Spinal cord (tissue), 10 donors: ENCODE data around the gene FKBP2. TPM values are rescaled to one million over a fixed set of nuclear protein-coding genes. Genes with fewer than 3 reads are reported as not detected.

ENCODE experiments used
- DNase-seq, 6 donors: peaks; one replicate each; pipeline versions ENCODE4 v3.0.0 to v3.0.0-alpha.2; 2013 to 2015; ENCODE audit warnings: low spot score in 6 of 6, low read depth in 4 of 6
- H3K27ac ChIP-seq: one replicate; pipeline ENCODE4 v1.5.1; 2013; ENCODE audit warnings: low read depth, low read length, control low read depth
- H3K27me3 ChIP-seq: one replicate; pipeline ENCODE4 v1.6.1; 2013; ENCODE audit warnings: low read length; ENCODE audit not compliant: control insufficient read depth, insufficient read depth
- H3K36me3 ChIP-seq: one replicate; pipeline ENCODE4 v1.6.1; 2013; ENCODE audit warnings: low read length; ENCODE audit not compliant: control insufficient read depth, insufficient read depth
- H3K4me1 ChIP-seq: one replicate; pipeline ENCODE4 v1.6.1; 2013; ENCODE audit warnings: low read length; ENCODE audit not compliant: control insufficient read depth, insufficient read depth
- H3K4me3 ChIP-seq: one replicate; pipeline ENCODE4 v1.5.1; 2013; ENCODE audit warnings: low read depth, low read length, control low read depth
- H3K9me3 ChIP-seq: one replicate; pipeline ENCODE4 v1.6.1; 2013; ENCODE audit warnings: low read length; ENCODE audit not compliant: control insufficient read depth, insufficient read depth
- WGBS: methylation state at CpG from one replicate; pipeline ENCODE4 v1.1.5; 2013; ENCODE audit warnings: missing lambda C conversion rate; ENCODE audit not compliant: insufficient coverage; 5-methylcytosine and 5-hydroxymethylcytosine counted together
- long read RNA-seq, 4 donors: transcript quantifications; one replicate each; lab custom pipeline, GENCODE V29; 2026
- polyA plus RNA-seq, 2 donors: library from polyadenylated mRNA; unstranded; fragments of 120-200 nt; gene quantifications; one replicate each; pipeline ENCODE4 v1.2.1, GENCODE V29; 2013; ENCODE audit not compliant: insufficient read length in 2 of 2
- total RNA-seq, 2 donors: library from RNA; depleted of rRNA in 1 of 2; stranded (reverse); fragments of 120-200 nt in 1 of 2; fragments of >200 nt in 1 of 2; gene quantifications; one replicate each; pipeline versions ENCODE4 v1.2.3 to v1.2.4, GENCODE V29; 2013 to 2014
- donor health status: healthy.

FKBP2 gene
- total RNA-seq (10 to 100 TPM; 43.6 to 94.7 TPM), polyA plus RNA-seq (100 to 1,000 TPM; 109 to 120 TPM)
- long read RNA-seq, donor 1, transcript FKBP2-202 (6 exons, 1,002 nt), result minor isoform, 14 of 114 reads
- long read RNA-seq, donor 1, transcript FKBP2-203 (6 exons, 613 nt), result minor isoform, 5 of 114 reads
- long read RNA-seq, donor 1, transcript FKBP2-201 (6 exons, 657 nt), result major isoform, 52 of 114 reads
- long read RNA-seq, donor 1, partial matches to known transcripts, result 43 of 114 reads
- long read RNA-seq, donor 1, other reads (novel, unspliced or antisense), result 0 of 114 reads
- long read RNA-seq, donor 2, transcript FKBP2-201 (6 exons, 657 nt), result major isoform, 17 of 26 reads
- long read RNA-seq, donor 2, partial matches to known transcripts, result 0 of 26 reads
- long read RNA-seq, donor 2, other reads (novel, unspliced or antisense), result 0 of 26 reads
- long read RNA-seq, donor 3, transcript FKBP2-201 (6 exons, 657 nt), result major isoform, 30 of 54 reads
- long read RNA-seq, donor 3, partial matches to known transcripts, result 19 of 54 reads
- long read RNA-seq, donor 3, other reads (novel, unspliced or antisense), result 0 of 54 reads
- long read RNA-seq, donor 4, transcript FKBP2-202 (6 exons, 1,002 nt), result minor isoform, 13 of 122 reads
- long read RNA-seq, donor 4, transcript FKBP2-201 (6 exons, 657 nt), result major isoform, 52 of 122 reads
- long read RNA-seq, donor 4, partial matches to known transcripts, result 51 of 122 reads
- long read RNA-seq, donor 4, other reads (novel, unspliced or antisense), result 0 of 122 reads

DNA sequence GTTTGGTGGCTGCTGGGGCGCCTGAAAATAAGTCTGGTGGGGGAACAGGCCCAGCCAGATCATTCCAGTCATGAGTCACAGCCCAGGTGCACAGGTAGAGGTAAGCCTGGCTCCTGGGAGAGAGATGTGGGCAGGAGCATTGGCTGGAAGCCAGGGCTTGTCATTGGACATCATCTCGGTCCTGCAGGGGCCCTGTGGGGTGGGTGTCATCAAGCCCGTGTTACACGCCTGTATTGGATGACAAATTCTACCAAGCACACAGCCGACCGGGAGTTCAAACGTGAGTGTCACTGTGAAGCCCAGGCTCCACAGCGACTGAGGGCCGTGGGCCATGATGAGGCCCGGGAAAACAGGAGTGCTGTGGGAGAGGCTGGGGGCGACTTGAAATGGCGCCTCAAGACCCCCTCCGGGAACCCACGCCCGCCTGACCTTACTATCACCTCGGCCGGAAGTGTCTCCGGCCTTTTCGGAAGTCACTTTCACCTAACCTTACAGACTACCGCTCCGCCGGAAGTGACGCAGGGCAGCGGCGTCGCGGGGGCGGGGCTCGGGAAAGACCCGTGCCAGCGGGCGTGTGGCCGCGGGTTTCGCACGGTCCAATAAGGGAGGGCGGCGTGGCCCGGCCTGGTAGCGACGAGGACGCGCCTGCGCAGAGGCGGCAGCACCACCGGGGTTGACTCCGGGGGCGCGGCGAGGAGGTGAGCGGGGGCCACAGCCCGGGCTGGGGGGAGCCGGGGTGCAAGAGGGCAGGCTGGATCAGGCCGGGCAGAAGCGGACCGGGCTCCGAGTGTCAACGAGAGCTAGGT, at the start of gene FKBP2:
FKBP2 (plus strand) TSS at position 661 of the 806 bp plus-strand sequence. CDS start 1,293 bp downstream, outside the sequence.
- H3K36me3 ChIP-seq, result peaks cover 67% of the 10 kb centered on the region
- peak within 1 kb of the TSS; percentile 85 for H3K4me3 ChIP-seq
- H3K9me3 ChIP-seq, result no peaks in the 10 kb centered on the region
- H3K4me1 ChIP-seq, result peaks cover 57% of the 10 kb centered on the region
- peak within 1 kb of the TSS; percentile 100 for H3K27ac ChIP-seq
- H3K27me3 ChIP-seq, result no peaks in the 10 kb centered on the region
- 2% methylated on average over 58 of the region's 58 CpGs for WGBS
- DNase-seq, result peak; percentile 91 to 99 (median 97)

DNA sequence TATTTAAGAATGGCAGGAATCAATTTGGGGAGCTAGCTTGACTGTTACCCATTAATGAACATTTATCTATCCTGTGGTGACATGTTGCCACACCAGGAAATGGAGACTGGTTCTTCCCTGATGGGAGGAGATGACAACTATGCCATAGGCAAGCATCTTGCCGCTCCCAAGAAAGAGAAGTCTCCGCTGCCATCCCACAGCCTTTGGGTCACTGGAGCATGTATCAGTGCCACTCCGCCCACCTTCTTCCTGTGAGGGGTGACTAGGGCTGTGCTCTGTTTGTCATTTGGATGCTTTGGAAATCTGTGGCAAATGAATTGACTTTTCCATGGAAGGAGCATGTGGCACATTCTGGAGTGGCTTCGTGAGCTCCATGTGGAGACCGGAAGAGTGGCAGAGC, 48.5 kb upstream of the FKBP2 start:
- no peak overlapping the region for H3K4me3 ChIP-seq
- H3K9me3 ChIP-seq, result no peaks in the 10 kb centered on the region
- no peak overlapping the region for H3K27ac ChIP-seq
- no peak for DNase-seq
- H3K27me3 ChIP-seq, result no peaks in the 10 kb centered on the region
- peaks cover 60% of the 10 kb centered on the region for H3K36me3 ChIP-seq
- peaks cover 4% of the 10 kb centered on the region for H3K4me1 ChIP-seq
- WGBS, result 96% methylated on average over 5 of the region's 5 CpGs

DNA sequence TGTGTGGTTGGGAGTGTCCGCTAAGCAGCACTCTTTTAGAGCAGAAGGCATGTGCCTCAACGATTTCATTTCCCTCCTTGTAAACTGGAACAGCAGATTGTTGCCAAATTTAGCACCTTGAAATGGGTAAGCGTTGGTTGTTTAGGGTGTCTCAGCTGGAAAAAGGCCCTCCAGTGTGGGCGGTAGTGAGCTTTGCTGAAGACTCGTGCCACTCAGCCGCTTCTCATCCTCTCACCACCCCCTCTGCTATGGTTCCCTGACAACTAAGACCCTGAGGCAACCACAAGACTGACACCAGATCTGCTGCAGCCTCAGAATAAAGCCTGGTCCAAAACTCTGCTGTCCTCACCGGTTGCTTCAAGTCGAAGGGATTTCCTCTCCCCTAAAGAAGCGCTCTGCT, 44.3 kb upstream of the FKBP2 start:
- H3K4me1 ChIP-seq, result no peaks in the 10 kb centered on the region
- WGBS, result 91% methylated on average over 4 of the region's 9 CpGs
- peaks cover 82% of the 10 kb centered on the region for H3K36me3 ChIP-seq
- H3K4me3 ChIP-seq, result no peak overlapping the region
- H3K27ac ChIP-seq, result no peak overlapping the region
- no peaks in the 10 kb centered on the region for H3K9me3 ChIP-seq
- DNase-seq, result no peak
- no peaks in the 10 kb centered on the region for H3K27me3 ChIP-seq

DNA sequence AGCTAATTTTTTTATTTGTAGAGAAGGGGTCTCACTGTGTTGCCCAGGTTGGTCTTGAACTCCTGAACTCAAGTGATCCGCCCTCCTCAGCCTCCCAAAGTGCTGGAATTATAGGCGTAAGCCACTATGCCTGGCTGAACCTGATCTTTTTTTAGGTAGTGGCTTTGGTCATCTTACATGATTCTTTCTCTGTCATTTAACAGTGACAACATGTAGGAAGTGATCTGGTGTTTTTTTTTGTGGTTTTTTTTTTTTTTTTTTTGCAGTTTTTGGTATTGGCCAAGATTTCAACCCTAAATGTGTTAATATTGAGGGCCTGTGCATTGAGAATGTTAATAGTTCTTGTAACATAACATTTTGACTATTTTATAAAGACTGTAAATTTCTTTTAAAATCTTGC, 42.4 kb upstream of the FKBP2 start:
- DNase-seq, result no peak
- H3K4me3 ChIP-seq, result no peak overlapping the region
- H3K4me1 ChIP-seq, result no peaks in the 10 kb centered on the region
- peaks cover 88% of the 10 kb centered on the region for H3K36me3 ChIP-seq
- no peak overlapping the region for H3K27ac ChIP-seq
- H3K9me3 ChIP-seq, result no peaks in the 10 kb centered on the region
- no peaks in the 10 kb centered on the region for H3K27me3 ChIP-seq
- no CpG with 5 or more reads among the region's 2 CpGs for WGBS

DNA sequence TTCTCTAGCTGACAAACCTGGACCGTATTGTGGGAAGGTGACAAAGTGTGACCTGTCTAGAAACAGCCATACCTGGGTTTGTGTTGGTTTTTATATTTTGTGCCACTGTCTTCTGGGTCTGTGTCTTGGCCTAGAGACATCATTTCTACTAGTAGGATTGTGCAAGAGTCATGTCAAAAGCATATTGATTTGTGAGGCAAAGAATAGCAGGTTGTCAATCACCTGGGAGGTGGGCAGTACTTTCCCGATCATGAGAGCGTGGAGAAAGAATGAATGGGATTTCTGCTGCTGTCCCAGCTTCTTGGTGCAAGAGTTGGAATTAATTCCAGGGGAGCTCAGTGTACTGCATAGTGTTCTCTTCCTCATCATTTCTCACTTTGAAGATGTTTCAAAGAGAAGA, 39.4 kb upstream of the FKBP2 start:
- WGBS, result 100% methylated on average over 1 of the region's 3 CpGs
- Histone ChIP-seq H3K9me3 (no peaks in the 10 kb centered on the region), H3K4me1 (peaks cover 5% of the 10 kb centered on the region), H3K4me3 (no peak overlapping the region), H3K27ac (no peak overlapping the region), H3K27me3 (no peaks in the 10 kb centered on the region), H3K36me3 (peaks cover 95% of the 10 kb centered on the region)
- DNase-seq, result no peak

DNA sequence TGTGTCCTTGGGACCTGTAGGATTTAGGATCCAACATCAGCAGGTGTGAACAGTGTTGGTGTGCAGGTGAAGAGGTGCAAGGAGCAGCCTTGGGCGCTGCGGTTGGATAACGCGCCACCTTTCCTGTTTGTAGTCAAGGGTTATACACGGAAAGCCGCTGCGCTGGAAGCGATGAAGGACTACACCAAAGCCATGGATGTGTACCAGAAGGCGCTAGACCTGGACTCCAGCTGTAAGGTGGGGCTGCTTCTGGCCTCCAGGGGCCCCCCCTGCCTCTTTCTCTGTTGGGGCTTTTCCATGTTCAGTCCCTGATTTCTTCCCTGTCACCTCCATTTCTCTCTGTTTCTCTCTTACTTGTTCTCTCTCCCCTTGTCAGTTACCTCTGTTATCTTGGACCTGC, 37.9 kb upstream of the FKBP2 start:
- 94% methylated on average over 8 of the region's 9 CpGs for WGBS
- H3K9me3 ChIP-seq, result no peaks in the 10 kb centered on the region
- peaks cover 10% of the 10 kb centered on the region for H3K4me1 ChIP-seq
- no peaks in the 10 kb centered on the region for H3K27me3 ChIP-seq
- no peak overlapping the region for H3K4me3 ChIP-seq
- no peak overlapping the region for H3K27ac ChIP-seq
- H3K36me3 ChIP-seq, result peaks cover 96% of the 10 kb centered on the region
- DNase-seq, result no peak

DNA sequence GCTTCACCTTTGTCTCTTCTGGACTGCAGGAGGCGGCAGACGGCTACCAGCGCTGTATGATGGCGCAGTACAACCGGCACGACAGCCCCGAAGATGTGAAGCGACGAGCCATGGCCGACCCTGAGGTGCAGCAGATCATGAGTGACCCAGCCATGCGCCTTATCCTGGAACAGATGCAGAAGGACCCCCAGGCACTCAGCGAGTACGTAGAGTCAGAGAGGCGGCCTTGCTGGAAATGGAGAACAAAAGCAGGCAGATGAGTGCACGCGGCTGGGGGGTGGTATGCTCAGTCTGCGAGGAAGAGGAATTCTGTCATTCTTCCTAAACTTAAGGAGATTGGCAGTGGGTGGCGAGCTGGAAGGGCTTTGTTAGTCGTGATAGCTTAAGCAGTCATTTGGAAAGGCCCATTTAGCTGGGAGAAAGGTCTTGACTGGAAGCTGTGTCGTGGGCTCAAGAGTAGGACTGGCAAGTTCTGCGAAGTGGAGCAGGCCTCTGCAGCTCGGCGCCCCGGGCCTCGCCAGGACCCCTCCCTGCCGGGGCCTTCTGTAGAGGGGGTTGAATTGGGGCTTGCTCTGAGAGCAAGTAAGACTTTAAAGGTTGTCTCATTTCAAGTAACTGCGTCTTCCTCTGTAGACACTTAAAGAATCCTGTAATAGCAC, 37.3 kb upstream of the FKBP2 start:
- H3K9me3 ChIP-seq, result no peaks in the 10 kb centered on the region
- H3K36me3 ChIP-seq, result peaks cover 96% of the 10 kb centered on the region

DNA sequence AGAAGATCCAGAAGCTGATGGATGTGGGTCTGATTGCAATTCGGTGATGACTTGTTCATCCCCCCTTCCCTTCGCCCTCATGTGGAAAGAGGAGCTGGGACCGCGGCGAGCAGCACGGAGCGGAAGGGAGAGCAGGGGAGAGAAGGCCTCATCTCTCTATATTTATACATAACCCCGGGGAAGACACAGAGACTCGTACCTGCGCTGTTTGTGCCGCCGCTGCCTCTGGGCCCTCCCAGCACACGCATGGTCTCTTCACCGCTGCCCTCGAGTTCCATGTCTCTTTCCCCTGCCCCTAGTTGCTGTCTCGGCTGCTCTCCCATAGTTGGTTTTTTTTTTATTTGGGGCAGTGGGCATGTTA, 36.8 kb upstream of the FKBP2 start:
- no peak overlapping the region for H3K4me3 ChIP-seq
- H3K36me3 ChIP-seq, result peaks cover 96% of the 10 kb centered on the region
- DNase-seq, result no peak
- 87% methylated on average over 8 of the region's 16 CpGs for WGBS
- H3K4me1 ChIP-seq, result peaks cover 18% of the 10 kb centered on the region
- H3K27ac ChIP-seq, result no peak overlapping the region
- H3K9me3 ChIP-seq, result no peaks in the 10 kb centered on the region
- H3K27me3 ChIP-seq, result no peaks in the 10 kb centered on the region

More for the DNA sequence above, 37.3 kb upstream of the FKBP2 start:
- Histone ChIP-seq H3K27me3 (no peaks in the 10 kb centered on the region), H3K4me1 (peaks cover 12% of the 10 kb centered on the region), H3K27ac (no peak overlapping the region), H3K4me3 (no peak overlapping the region)
- no peak for DNase-seq
- 85% methylated on average over 23 of the region's 27 CpGs for WGBS

DNA sequence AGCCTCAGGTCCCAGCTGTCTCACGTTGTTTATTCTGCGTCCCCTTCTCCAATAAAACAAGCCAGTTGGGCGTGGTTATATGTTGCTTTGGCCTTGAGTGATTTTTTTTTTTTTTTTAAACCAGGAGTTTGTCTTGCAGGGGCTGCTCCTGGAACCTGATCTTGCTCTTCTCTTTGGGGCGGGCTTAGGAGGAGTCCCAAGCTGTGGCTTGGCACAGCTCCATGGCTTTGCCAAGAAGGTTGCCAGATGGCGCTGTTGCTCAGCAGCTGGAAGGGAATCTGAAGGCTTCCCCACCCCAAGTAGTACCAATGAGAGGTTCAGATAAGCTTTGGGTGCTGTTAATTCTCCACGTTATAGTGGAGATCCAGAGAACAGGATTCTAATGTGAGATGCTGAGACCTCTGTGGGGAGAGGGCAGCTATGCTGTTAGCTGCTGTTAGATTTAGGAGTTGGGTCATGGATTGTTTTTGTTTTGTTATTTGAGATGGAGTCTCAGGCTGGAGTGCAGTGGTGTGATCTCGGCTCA, 36.4 kb upstream of the FKBP2 start:
- H3K36me3 ChIP-seq, result peaks cover 96% of the 10 kb centered on the region
- 8% methylated on average over 2 of the region's 7 CpGs for WGBS

More for the DNA sequence above, 36.4 kb upstream of the FKBP2 start:
- peaks cover 22% of the 10 kb centered on the region for H3K4me1 ChIP-seq
- no peak overlapping the region for H3K27ac ChIP-seq
- no peaks in the 10 kb centered on the region for H3K9me3 ChIP-seq
- H3K4me3 ChIP-seq, result no peak overlapping the region
- DNase-seq, result peak in 5 of 6 donors; percentile 53 to 93 (median 77)
- no peaks in the 10 kb centered on the region for H3K27me3 ChIP-seq
